Neural cell (in vitro differentiated cells): ENCODE measurements around the gene PDILT.

Source experiments
- CTCF ChIP-seq: fragments of 450-650 bp; IDR thresholded peaks from 2 replicates; pipeline ENCODE4 v1.5.1; 2014; ENCODE audit warnings: antibody characterized with exemption, mild to moderate bottlenecking, moderate library complexity; ENCODE audit not compliant: poor library complexity, severe bottlenecking
- EP300 ChIP-seq: fragments of 450-650 bp; conservative IDR thresholded peaks from 2 replicates; pipeline ENCODE4 v1.6.1; 2014; ENCODE audit warnings: antibody characterized with exemption, mild to moderate bottlenecking, moderate library complexity; ENCODE audit not compliant: poor library complexity, severe bottlenecking
- EZH2 ChIP-seq: fragments of 200-600, 300-800 bp; shearing (Covaris generic), sonication (generic); IDR thresholded peaks from 2 replicates; pipeline ENCODE4 v1.6.1; 2014; ENCODE audit warnings: antibody characterized with exemption, low read length, borderline replicate concordance, mild to moderate bottlenecking; ENCODE audit not compliant: insufficient read depth, poor library complexity, severe bottlenecking
- POLR2AphosphoS5 ChIP-seq: IDR thresholded peaks from 2 replicates; pipeline ENCODE4 v1.6.1; 2012
- RAD21 ChIP-seq: fragments of 450-650 bp; conservative IDR thresholded peaks from 2 replicates; pipeline ENCODE4 v1.6.1; 2014; ENCODE audit warnings: antibody characterized with exemption, mild to moderate bottlenecking, moderate library complexity
- REST ChIP-seq: IDR thresholded peaks from 2 replicates; pipeline ENCODE4 v1.6.1; 2012; ENCODE audit warnings: borderline replicate concordance
- SMC3 ChIP-seq: fragments of 450-650 bp; conservative IDR thresholded peaks from 2 replicates; pipeline ENCODE4 v1.6.1; 2014; ENCODE audit warnings: antibody characterized with exemption, mild to moderate bottlenecking, moderate library complexity; ENCODE audit not compliant: poor library complexity
- TAF1 ChIP-seq: IDR thresholded peaks from 2 replicates; pipeline ENCODE4 v1.6.1; 2012; ENCODE audit warnings: low read depth

- TF ChIP-seq CTCF (no peak), SMC3 (no peak), POLR2AphosphoS5 (no peak), REST (no peak), EP300 (no peak), EZH2 (no peak), RAD21 (no peak), TAF1 (no peak)
Observed at GRCh38 chr16:20322696-20323095, 81.8 kb downstream of the PDILT start.
